Stimulated activated naive CD4-positive, alpha-beta T cell treated with Interleukin-2 at 50 U/mL for 16 hours (primary cell): Measurements from ENCODE around the gene CUEDC1.

Source experiments
- DNase-seq: peaks from one replicate; lab custom pipeline; 2025; lab: John Stamatoyannopoulos, UW

CUEDC1 gene

GRCh38 chr17:57957886-57958285 lies 2.7 kb upstream of the CUEDC1 start:
- no peak for DNase-seq

- DNase-seq = no peak
These were observed 2.1 kb upstream of the CUEDC1 start for GRCh38 chr17:57957120-57957850.

- peak; percentile 10 for DNase-seq
These were observed 1.3 kb upstream of the CUEDC1 start for GRCh38 chr17:57956291-57957119.

- no peak for DNase-seq
These were observed 622 bp downstream of the CUEDC1 start for GRCh38 chr17:57954397-57955182.

GRCh38 chr17:57953705-57954396 lies 1.4 kb downstream of the CUEDC1 start:
- no peak for DNase-seq

- DNase-seq = no peak
These were observed 2.0 kb downstream of the CUEDC1 start for GRCh38 chr17:57953219-57953618.

- no peak for DNase-seq
These were observed 5.6 kb downstream of the CUEDC1 start for GRCh38 chr17:57949649-57950048.

- no peak for DNase-seq
These were observed 6.4 kb downstream of the CUEDC1 start for GRCh38 chr17:57948555-57949420.

GRCh38 chr17:57948169-57948554 lies 7.0 kb downstream of the CUEDC1 start:
- DNase-seq = no peak

GRCh38 chr17:57947369-57947768 lies 7.8 kb downstream of the CUEDC1 start:
- no peak for DNase-seq

GRCh38 chr17:57946798-57947358 lies 8.3 kb downstream of the CUEDC1 start:
- no peak for DNase-seq

- no peak for DNase-seq
These were observed 9.0 kb downstream of the CUEDC1 start for GRCh38 chr17:57945996-57946797.

- no peak for DNase-seq
These were observed 10.3 kb downstream of the CUEDC1 start for GRCh38 chr17:57944908-57945307.

- DNase-seq = no peak
These were observed 11.6 kb downstream of the CUEDC1 start for GRCh38 chr17:57943645-57944044.

- no peak for DNase-seq
These were observed 12.1 kb downstream of the CUEDC1 start for GRCh38 chr17:57943140-57943539.

GRCh38 chr17:57941384-57942370 lies 13.5 kb downstream of the CUEDC1 start:
- no peak for DNase-seq

GRCh38 chr17:57940653-57941329 lies 14.4 kb downstream of the CUEDC1 start:
- no peak for DNase-seq

- DNase-seq = no peak
These were observed 15.0 kb downstream of the CUEDC1 start for GRCh38 chr17:57940231-57940630.
